Mesenchymal stem cell (in vitro differentiated cells and primary cell): ENCODE results near the gene TBC1D8.
A peak's percentile ranks its signal among the peaks of the same experiment; 100 is the strongest.

Source experiments
- DNase-seq: peaks from one replicate; pipeline ENCODE4 v3.0.0-alpha.2; 2013
- H2AFZ ChIP-seq: one replicate; pipeline ENCODE4 v1.6.1; 2013; ENCODE audit warnings: low read depth, mild to moderate bottlenecking, control low read depth, inconsistent platforms, low read length, moderate library complexity
- H2AK5ac ChIP-seq: 2 replicates; pipeline ENCODE4 v1.6.1; 2013; ENCODE audit warnings: low read length, moderate library complexity, mild to moderate bottlenecking, inconsistent platforms; ENCODE audit not compliant: severe bottlenecking
- H2BK120ac ChIP-seq: one replicate; pipeline ENCODE4 v1.6.1; 2013; ENCODE audit warnings: low read depth, mild to moderate bottlenecking, inconsistent platforms, low read length, moderate library complexity
- H2BK12ac ChIP-seq, 2 experiments: one replicate each; pipeline ENCODE4 v1.6.1; 2013; ENCODE audit warnings: inconsistent platforms in 2 of 2, low read length in 2 of 2, mild to moderate bottlenecking in 2 of 2, moderate library complexity in 2 of 2, control low read depth in 1 of 2
- H2BK15ac ChIP-seq: one replicate; pipeline ENCODE4 v1.6.1; 2013; ENCODE audit warnings: mild to moderate bottlenecking, low read depth, inconsistent platforms; ENCODE audit not compliant: poor library complexity, severe bottlenecking
- H2BK5ac ChIP-seq: 2 replicates; pipeline ENCODE4 v1.6.1; 2013; ENCODE audit warnings: low read depth, mild to moderate bottlenecking, low read length, control low read depth, inconsistent platforms; ENCODE audit not compliant: poor library complexity, severe bottlenecking
- H3K14ac ChIP-seq, 2 experiments: one replicate each; pipeline ENCODE4 v1.6.1; 2013; ENCODE audit warnings: inconsistent platforms in 2 of 2, low read length in 2 of 2, control low read depth in 1 of 2, mild to moderate bottlenecking in 1 of 2, moderate library complexity in 1 of 2
- H3K18ac ChIP-seq, 2 experiments: one replicate each; pipeline ENCODE4 v1.6.1; 2013; ENCODE audit warnings: inconsistent platforms in 2 of 2, low read length in 2 of 2, control low read depth in 1 of 2, low read depth in 1 of 2, mild to moderate bottlenecking in 1 of 2
- H3K23ac ChIP-seq, 2 experiments: one replicate each; pipeline ENCODE4 v1.6.1; 2013; ENCODE audit warnings: inconsistent platforms in 2 of 2, low read length in 2 of 2, mild to moderate bottlenecking in 2 of 2, moderate library complexity in 2 of 2, control low read depth in 1 of 2
- H3K27ac ChIP-seq: 2 replicates; pipeline ENCODE4 v1.5.1; 2013; ENCODE audit warnings: mild to moderate bottlenecking, moderate library complexity, low read length, control low read depth, inconsistent platforms; ENCODE audit not compliant: poor library complexity, severe bottlenecking
- H3K27me3 ChIP-seq, 2 experiments: 2 replicates each; pipeline versions ENCODE4 v1.6.1 to v1.7.0; 2013; ENCODE audit warnings: low read length in 2 of 2, mild to moderate bottlenecking in 2 of 2, moderate library complexity in 2 of 2, control low read depth in 1 of 2, inconsistent platforms in 1 of 2; ENCODE audit not compliant: control insufficient read depth in 1 of 2, insufficient read depth in 1 of 2
- H3K36me3 ChIP-seq, 2 experiments: 2 replicates each; pipeline versions ENCODE4 v1.6.1 to v1.7.0; 2013; ENCODE audit warnings: low read length in 2 of 2, control low read depth in 1 of 2, inconsistent platforms in 1 of 2, low read depth in 1 of 2, mild to moderate bottlenecking in 1 of 2; ENCODE audit not compliant: insufficient read depth in 2 of 2, control insufficient read depth in 1 of 2
- H3K4ac ChIP-seq, 2 experiments: one replicate each; pipeline ENCODE4 v1.6.1; 2013; ENCODE audit warnings: inconsistent platforms in 2 of 2, low read length in 2 of 2, mild to moderate bottlenecking in 2 of 2, moderate library complexity in 2 of 2, control low read depth in 1 of 2, low read depth in 1 of 2
- H3K4me1 ChIP-seq: 2 replicates; pipeline ENCODE4 v1.6.1; 2013; ENCODE audit warnings: low read depth, low read length, control low read depth; ENCODE audit not compliant: control insufficient read depth, insufficient read depth
- H3K4me2 ChIP-seq: 2 replicates; pipeline ENCODE4 v1.6.1; 2013; ENCODE audit warnings: low read length, mild to moderate bottlenecking, inconsistent platforms; ENCODE audit not compliant: poor library complexity, severe bottlenecking
- H3K4me3 ChIP-seq, 2 experiments: 2 replicates each; pipeline versions ENCODE4 v1.5.1 to v1.7.0; 2013; ENCODE audit warnings: low read length in 2 of 2, mild to moderate bottlenecking in 2 of 2, control low read depth in 1 of 2, low read depth in 1 of 2; ENCODE audit not compliant: insufficient read depth in 1 of 2
- H3K79me1 ChIP-seq: replicated peaks from 2 replicates; pipeline ENCODE4 v1.6.1; 2013; ENCODE audit warnings: mild to moderate bottlenecking, control low read depth, low read length, inconsistent platforms; ENCODE audit not compliant: poor library complexity, severe bottlenecking
- H3K9ac ChIP-seq: 2 replicates; pipeline ENCODE4 v1.7.0; 2013; ENCODE audit warnings: mild to moderate bottlenecking, low read length, moderate library complexity
- H3K9me3 ChIP-seq: 2 replicates; pipeline ENCODE4 v1.7.0; 2013; ENCODE audit warnings: mild to moderate bottlenecking, low read length; ENCODE audit not compliant: control insufficient read depth
- H4K8ac ChIP-seq: one replicate; pipeline ENCODE4 v1.6.1; 2013; ENCODE audit warnings: inconsistent platforms, mild to moderate bottlenecking, low read length, moderate library complexity
- H4K91ac ChIP-seq: one replicate; pipeline ENCODE4 v1.6.1; 2013; ENCODE audit warnings: mild to moderate bottlenecking, low read length, inconsistent platforms
- WGBS: methylation state at CpG from one replicate; pipeline ENCODE4 v1.1.7; 2013; ENCODE audit warnings: mixed read lengths; 5-methylcytosine and 5-hydroxymethylcytosine counted together

The TBC1D8 gene

DNA sequence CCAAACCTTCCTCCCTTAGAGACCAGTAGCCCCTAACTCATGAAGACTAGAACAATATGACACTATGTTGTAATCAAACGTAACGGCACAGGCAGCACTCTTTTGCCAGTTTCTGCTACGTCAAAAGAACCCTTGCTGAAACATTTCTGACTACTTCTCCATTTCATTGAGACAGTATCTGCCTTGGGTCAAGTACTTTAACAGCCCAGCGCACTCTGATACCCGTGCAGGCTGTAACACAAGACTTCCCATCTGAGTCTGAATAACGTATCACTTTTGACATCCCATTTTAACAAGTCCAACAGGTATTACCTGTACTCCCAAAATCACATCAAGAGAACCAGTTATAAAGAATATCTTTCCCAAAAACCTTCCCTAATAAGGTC lies 38.4 kb downstream of the TBC1D8 start:
- peak overlapping the region; percentile 72 for H3K9ac ChIP-seq
- H3K9me3 ChIP-seq, result no peaks in the 10 kb centered on the region
- no peak overlapping the region for H4K8ac ChIP-seq
- H3K27ac ChIP-seq, result no peak overlapping the region
- H2BK15ac ChIP-seq, result no peak overlapping the region
- peak overlapping the region; percentile 65 for H4K91ac ChIP-seq
- no peak overlapping the region for H3K14ac ChIP-seq
- no peaks in the 10 kb centered on the region for H3K27me3 ChIP-seq
- peak overlapping the region; percentile 76 to 96 for H2BK12ac ChIP-seq
- peak overlapping the region in 1 of 2 experiments; percentile 12 for H3K4ac ChIP-seq
- peak overlapping the region; percentile 73 to 79 for H3K18ac ChIP-seq
- peak overlapping the region in 1 of 2 experiments; percentile 55 for H3K4me3 ChIP-seq
- no peak overlapping the region for H2AK5ac ChIP-seq
- peak overlapping the region; percentile 44 for H2BK120ac ChIP-seq
- H3K4me1 ChIP-seq, result peaks cover 9% of the 10 kb centered on the region
- H3K4me2 ChIP-seq, result no peak overlapping the region
- H2AFZ ChIP-seq, result no peak overlapping the region
- no peak overlapping the region for H3K23ac ChIP-seq
- 42% methylated on average over 6 of the region's 6 CpGs for WGBS
- no peak for DNase-seq
- no peaks in the 10 kb centered on the region for H3K36me3 ChIP-seq
- H3K79me1 ChIP-seq, result peaks cover 7% of the 10 kb centered on the region
- H2BK5ac ChIP-seq, result no peak overlapping the region

DNA sequence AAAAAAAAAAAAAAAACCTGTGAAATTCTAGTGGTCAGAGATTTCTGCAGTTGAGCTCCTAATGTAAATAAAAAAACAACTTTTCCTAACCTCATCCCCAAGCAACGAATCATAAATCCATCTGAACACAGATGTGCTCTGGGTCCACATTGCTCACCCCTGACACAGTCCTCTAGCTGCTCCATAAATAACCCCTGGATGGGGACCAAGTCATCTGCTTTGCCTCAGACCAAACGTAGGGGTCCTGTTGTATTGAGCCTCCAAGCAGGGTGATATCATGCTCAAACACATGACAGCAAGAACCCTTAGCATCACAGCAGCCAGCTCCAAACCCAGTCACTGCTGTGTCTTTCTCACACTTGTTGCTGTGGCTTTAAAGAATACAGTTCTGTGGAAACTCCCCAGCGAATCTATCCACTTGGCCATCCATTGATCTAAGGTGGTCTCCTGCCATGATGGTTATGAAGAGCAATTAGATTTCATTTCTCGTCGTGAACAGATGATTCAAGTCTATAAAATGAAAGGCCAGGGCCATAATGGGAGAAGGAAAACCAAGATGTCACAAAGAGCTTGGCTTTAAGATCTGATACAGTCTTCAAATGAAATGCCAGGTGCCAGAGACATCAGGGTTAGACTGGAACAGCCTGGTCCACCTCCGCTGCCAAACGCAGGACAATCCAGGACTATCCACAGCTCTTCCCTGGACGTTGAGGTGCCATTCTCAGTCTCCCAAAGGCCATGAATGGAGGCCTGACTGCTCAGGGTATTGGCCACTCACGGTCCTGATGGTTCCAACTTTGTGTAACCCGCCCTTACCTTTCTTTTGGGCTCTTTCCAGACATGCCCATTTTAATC lies 39.0 kb downstream of the TBC1D8 start:
- H4K91ac ChIP-seq, result peak overlapping the region; percentile 65
- no peak overlapping the region for H2AFZ ChIP-seq
- no peak overlapping the region for H2BK5ac ChIP-seq
- H3K9ac ChIP-seq, result peak overlapping the region; percentile 72
- peak overlapping the region; percentile 76 to 96 for H2BK12ac ChIP-seq
- no peak overlapping the region for H2BK15ac ChIP-seq
- peaks cover 9% of the 10 kb centered on the region for H3K4me1 ChIP-seq
- no peak overlapping the region for H2AK5ac ChIP-seq
- H3K18ac ChIP-seq, result peak overlapping the region; percentile 69 to 79
- H4K8ac ChIP-seq, result peak overlapping the region; percentile 54
- peak overlapping the region in 1 of 2 experiments; percentile 80 for H3K14ac ChIP-seq
- no peak overlapping the region for H3K4me2 ChIP-seq
- H3K23ac ChIP-seq, result no peak overlapping the region
- H3K9me3 ChIP-seq, result no peaks in the 10 kb centered on the region
- 60% methylated on average over 10 of the region's 10 CpGs for WGBS
- peak; percentile 92 for DNase-seq
- no peaks in the 10 kb centered on the region for H3K27me3 ChIP-seq
- H3K4ac ChIP-seq, result peak overlapping the region in 1 of 2 experiments; percentile 12
- H3K79me1 ChIP-seq, result peaks cover 7% of the 10 kb centered on the region
- H3K36me3 ChIP-seq, result no peaks in the 10 kb centered on the region
- H3K4me3 ChIP-seq, result peak overlapping the region in 1 of 2 experiments; percentile 26
- H3K27ac ChIP-seq, result no peak overlapping the region
- H2BK120ac ChIP-seq, result peak overlapping the region; percentile 44

DNA sequence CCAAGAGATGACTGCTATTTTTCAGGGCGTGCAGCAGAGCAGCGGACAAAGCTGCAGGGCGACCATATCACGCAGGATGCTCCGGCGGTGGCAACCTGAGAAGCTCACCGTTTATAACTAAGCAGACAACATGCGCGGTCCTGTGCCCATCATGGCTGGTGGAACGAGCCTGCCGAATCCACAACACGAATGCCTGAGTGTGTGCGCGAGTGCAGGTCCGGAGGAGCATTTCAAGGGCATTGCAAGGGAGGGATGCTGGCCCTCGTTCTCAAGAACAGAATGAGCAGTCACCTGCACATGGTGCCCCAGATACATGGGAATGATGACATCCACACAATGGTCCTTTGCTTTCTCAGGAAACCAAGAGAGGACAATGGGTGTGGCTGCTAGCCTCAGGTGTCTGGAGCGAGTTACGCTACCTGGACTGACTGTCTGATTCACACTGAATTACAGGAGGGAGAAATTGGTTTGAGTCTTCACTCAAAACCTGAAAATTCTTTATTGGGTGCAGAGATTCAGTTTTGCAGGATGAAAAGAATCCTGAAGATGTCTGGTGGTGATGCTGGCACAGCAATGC lies 39.8 kb downstream of the TBC1D8 start:
- peak overlapping the region; percentile 70 to 72 for H3K18ac ChIP-seq
- peak overlapping the region; percentile 29 for H3K9ac ChIP-seq
- peak overlapping the region; percentile 2 for H2BK120ac ChIP-seq
- H3K4ac ChIP-seq, result peak overlapping the region in 1 of 2 experiments; percentile 39
- peak overlapping the region in 1 of 2 experiments; percentile 26 for H3K4me3 ChIP-seq
- WGBS, result 97% methylated on average over 18 of the region's 18 CpGs
- H3K4me1 ChIP-seq, result peaks cover 9% of the 10 kb centered on the region
- no peak overlapping the region for H2AK5ac ChIP-seq
- H2AFZ ChIP-seq, result no peak overlapping the region
- peak overlapping the region; percentile 85 for H4K91ac ChIP-seq
- H3K23ac ChIP-seq, result no peak overlapping the region
- DNase-seq, result no peak
- no peak overlapping the region for H3K4me2 ChIP-seq
- H3K27me3 ChIP-seq, result no peaks in the 10 kb centered on the region
- H3K9me3 ChIP-seq, result no peaks in the 10 kb centered on the region
- H2BK12ac ChIP-seq, result peak overlapping the region; percentile 24 to 71
- peak overlapping the region; percentile 60 for H2BK15ac ChIP-seq
- H3K27ac ChIP-seq, result no peak overlapping the region
- peak overlapping the region in 1 of 2 experiments; percentile 1 for H3K14ac ChIP-seq
- H2BK5ac ChIP-seq, result no peak overlapping the region
- H3K79me1 ChIP-seq, result peaks cover 7% of the 10 kb centered on the region
- H3K36me3 ChIP-seq, result no peaks in the 10 kb centered on the region
- H4K8ac ChIP-seq, result peak overlapping the region; percentile 50

DNA sequence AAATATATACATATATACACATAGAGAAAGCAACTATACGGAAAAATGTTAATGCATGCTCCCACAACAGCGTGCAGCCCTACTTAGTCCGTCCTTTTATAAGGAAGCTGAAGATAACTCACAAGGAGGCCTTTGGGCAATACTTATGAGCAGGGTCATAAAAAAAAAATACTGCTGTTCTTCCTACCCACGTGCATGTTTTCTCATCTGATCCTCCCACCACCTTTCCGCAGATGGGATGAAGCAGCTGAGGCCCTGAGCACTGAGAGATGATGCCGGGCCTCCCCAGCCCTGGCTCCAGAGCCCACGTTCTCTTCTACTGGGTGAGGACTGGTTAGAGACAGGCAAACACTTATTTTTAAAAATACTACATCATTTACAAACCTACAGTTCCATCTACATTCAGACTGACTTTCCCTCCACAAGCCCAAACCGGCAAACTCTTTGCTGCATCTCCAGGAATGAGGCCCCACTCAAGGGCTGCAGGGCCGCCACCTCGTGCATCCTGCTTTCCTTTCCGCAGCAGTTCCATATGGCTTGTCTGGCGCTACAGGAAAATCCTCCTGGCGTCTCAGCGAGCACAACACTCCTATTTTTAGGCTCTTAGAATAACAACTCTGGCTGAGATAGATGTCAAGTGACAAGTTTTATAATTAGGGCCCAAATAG lies 41.6 kb downstream of the TBC1D8 start:
- peak; percentile 70 for DNase-seq
- no peak overlapping the region for H3K14ac ChIP-seq
- 52% methylated on average over 10 of the region's 14 CpGs for WGBS

More for the DNA sequence above, 41.6 kb downstream of the TBC1D8 start:
- Histone ChIP-seq H4K91ac (no peak overlapping the region), H3K18ac (peak overlapping the region; percentile 75 to 84), H2BK5ac (no peak overlapping the region), H2AK5ac (no peak overlapping the region), H2BK12ac (peak overlapping the region in 1 of 2 experiments; percentile 45), H3K36me3 (no peaks in the 10 kb centered on the region), H3K4me1 (peaks cover 11% of the 10 kb centered on the region), H2BK120ac (no peak overlapping the region), H3K4ac (peak overlapping the region in 1 of 2 experiments; percentile 41), H3K79me1 (peaks cover 5% of the 10 kb centered on the region), H3K27ac (no peak overlapping the region), H2AFZ (no peak overlapping the region), H3K27me3 (no peaks in the 10 kb centered on the region), H3K9ac (no peak overlapping the region), H3K4me3 (no peak overlapping the region), H3K9me3 (no peaks in the 10 kb centered on the region), H3K23ac (no peak overlapping the region), H2BK15ac (no peak overlapping the region), H4K8ac (peak overlapping the region; percentile 88), H3K4me2 (no peak overlapping the region)
